G401 (cell line): ENCODE measurements around the gene MAP2. TPM values are rescaled to one million over a fixed set of nuclear protein-coding genes. Genes with fewer than 3 reads are reported as not detected.

ENCODE experiments used
- DNase-seq: peaks from one replicate; pipeline ENCODE4 v3.0.0-alpha.2; 2015; ENCODE audit warnings: low spot score
- in situ Hi-C: cut with HindIII; loops from 2 replicates; pipeline ENCODE4 v1.10.0; 2016; ENCODE audit warnings: low sequenced_read_pairs, mixed read lengths
- total RNA-seq: library from RNA; depleted of rRNA; stranded (reverse); fragments of >200 nt; shearing (Covaris generic); gene quantifications from 2 replicates; pipeline ENCODE4 v1.2.3, GENCODE V29; 2014

MAP2 gene
- total RNA-seq, 1 experiment from 2014 or later: not detected

DNA sequence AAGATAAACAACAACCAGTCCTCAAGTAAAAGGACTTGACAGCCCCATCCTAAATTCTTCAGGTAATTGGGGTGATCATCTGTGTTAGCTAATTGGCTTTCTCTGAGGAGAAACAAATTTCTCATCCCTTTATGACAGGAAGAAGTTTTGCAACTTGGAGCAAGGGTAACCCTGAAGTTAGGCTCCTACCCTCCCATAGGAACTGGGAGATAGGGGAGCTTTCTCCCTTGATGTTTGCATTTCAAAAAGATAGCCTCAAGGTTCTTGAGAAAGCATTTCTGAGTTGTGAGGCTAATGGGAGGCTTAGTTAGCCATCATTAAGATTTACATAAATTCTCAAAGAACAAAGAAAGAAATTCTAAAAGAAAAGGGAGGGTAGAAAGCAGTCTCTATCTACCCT, 95.4 kb downstream of the MAP2 start:
- in situ Hi-C loops: no loop called here
- no peak for DNase-seq

DNA sequence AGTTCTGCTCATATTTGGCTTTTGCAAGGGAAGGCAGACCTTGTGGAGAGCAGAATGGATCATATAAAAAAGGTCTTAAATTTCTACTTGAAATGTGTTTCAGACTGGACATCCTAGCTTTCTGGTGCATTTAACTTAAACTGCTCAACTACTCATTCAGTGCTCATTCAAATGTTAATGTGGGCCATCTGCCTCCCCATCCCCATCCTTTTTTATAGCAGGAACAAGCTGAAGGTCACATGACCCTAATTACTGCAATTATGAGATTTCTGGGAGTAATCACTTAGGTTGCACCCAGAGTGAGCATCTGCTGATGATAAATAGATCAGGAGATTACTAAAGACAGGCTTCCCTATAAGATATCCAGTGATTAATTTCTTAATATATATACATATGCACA, 96.1 kb downstream of the MAP2 start:
- DNase-seq: peak; percentile 31
- in situ Hi-C loops: no loop called here

DNA sequence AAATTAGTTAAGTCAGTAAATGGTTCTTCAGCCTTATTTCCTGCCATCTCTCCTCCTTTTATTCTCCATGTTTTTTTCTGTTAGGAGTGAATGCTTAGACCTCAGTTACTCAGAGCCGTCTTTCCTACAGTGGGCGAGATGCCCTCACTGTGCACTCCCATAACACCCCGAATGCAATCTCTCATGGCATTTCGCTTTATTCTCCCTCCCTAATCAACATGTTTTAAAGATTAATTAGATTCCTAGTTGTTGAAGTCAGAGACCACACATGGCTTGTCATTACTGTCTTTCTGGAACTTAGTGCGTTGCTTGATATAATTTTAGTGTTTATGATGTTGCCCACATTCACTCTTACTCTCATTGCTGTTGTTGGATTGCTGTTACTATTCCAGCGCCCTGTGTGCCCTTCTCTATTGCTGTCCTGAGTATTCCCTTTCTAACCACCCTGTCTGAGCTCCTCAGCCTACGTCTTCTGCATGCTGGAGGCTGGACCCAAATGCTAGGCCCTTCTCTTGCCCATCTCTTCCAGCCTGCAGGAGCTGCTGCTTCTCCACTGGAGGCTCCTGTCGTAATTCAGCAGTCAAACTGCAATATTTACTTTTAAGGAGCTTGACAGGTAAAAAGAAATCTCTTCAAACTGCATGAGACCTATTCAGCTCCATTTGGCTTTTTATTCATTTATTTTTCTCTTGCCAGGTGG, 99.3 kb downstream of the MAP2 start:
- in situ Hi-C loops: no loop called here
- no peak for DNase-seq

DNA sequence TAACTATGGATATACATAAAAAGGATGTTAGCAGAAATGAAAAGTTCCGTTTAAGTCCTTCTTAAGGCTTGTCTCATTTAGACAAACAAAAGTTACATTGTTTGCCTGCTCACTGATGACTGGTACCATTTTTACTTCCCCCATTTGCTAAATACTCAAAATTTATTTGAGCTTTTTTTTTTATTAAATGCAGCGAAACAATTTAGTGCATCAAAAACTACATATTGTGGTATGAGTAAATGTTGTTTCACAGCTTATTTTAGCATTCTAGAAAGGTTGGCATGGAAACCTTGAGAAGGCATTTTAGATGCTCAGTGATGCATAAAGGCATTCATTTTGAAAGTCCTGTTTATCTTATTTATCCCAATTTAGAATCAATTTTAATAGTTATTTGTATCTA, 100.0 kb downstream of the MAP2 start:
- in situ Hi-C loops: no loop called here
- DNase-seq: no peak

DNA sequence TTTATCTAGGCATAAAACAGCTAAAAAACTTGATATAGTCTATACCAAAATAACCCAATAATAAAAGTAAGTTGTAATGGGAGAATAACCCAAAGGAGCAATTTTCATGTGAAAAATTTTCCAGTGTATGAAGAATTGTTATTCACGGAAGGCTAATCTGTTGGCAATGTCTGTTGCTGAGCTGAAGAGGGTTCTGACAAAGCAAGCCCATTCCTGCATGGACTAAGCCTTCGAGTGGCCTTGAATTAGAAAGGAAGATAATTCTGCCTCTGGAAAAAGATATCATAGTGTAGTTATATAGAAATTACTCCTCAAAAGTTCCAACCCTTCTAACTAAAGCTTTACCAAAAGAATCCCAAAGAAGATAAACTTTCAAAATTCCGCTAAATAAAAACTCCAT, 101.5 kb downstream of the MAP2 start:
- in situ Hi-C loops: no loop called here

DNA sequence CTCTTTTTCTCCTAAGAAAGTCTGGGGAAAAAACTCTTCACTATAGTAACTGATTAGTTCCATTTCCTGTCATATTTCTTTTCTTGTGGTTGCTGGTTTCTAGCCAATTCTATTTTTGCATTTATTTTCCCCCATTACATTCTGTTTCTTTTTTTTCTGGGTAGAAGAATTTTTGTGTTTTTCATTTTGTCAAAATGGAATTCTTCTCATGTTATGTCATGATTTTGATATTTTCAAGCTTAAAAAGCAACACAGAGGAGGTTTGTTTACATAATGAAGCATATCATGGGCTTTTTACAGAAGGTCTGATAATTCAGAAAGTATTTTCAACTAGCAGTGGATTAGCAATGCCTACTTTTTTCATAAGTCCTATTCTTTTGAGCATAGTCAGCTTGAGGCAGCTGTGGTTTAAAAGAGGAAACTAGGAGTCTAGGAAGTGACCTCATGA, 102.0 kb downstream of the MAP2 start:
- no peak for DNase-seq
- in situ Hi-C loops: no loop called here

More for the DNA sequence above, 101.5 kb downstream of the MAP2 start:
- no peak for DNase-seq

DNA sequence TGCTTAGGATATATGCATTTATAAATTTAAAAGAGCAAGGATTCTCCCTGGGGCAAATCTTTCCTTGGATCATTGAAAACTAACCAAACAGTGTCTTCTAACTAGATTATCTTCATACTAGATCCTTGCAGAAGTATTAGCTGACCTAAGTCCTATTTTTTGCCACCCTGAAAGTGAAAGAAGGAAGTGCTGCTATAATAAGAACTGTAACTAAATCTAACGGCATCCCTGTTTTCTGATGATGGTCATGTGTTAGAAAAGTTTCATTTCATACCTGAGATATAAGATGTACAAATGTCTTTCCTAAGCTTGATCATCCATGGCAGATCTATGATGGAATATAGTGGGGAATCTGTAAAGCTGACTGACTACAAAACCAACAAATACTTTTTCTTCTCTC, 102.7 kb downstream of the MAP2 start:
- in situ Hi-C loops: no loop called here
- DNase-seq: no peak

DNA sequence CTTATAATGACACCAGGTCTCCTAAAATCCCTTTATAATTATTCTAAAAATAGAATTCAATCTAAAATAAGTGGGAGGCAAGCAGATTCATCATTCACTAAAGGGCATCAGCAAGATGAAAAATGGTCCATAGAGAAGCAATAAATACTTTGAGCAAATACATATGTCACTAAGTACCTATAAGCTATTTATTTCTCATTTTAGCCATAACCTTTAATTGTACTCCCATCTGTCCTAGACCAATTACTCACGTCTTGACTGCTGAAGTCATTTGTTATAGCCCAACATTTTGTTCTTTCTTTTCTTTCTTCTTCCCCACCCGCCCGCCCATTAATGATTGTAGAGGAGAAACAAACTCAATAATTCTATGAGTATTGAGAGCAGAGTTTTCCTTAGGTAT, 105.7 kb downstream of the MAP2 start:
- in situ Hi-C loops: no loop called here
- DNase-seq: no peak

DNA sequence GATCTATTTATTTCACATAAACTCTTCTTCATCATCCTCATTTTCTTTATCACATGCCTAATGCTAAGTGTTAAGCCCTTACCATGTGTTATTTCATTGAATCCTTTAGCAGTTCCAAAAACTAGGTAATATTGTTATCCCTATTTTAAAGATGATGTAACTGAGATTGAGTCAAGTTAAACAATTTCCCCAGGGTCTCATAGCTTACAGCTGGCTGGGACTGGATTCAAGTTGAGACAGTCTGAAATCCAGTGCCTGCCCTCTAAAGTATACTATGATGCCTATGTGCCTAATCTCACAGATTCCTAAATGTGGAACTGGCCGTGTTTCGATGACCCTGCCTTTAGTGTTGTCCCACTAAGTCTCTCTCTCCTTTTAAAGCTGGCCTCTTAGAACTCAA, 108.5 kb downstream of the MAP2 start:
- in situ Hi-C loops: no loop called here
- DNase-seq: no peak

DNA sequence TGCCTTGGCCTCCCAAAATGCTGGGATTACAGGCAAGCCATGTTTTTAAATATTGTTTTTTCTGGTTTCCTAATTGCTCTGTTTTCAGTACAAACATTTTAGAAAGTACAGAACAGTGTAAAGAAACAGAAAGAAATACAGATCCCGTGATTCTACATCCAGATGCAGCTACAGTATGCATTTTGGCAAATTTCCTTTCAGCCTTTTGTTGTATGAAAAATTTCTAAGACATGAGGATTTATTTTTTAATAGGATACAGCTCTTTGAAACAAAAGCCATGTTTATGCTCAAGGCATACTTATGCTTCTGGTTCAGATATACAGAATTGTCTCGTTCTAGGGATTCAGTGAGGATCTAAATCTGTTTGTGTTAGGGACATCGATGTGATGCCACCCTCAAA, 109.5 kb downstream of the MAP2 start:
- DNase-seq: no peak
- in situ Hi-C loops: no loop called here

DNA sequence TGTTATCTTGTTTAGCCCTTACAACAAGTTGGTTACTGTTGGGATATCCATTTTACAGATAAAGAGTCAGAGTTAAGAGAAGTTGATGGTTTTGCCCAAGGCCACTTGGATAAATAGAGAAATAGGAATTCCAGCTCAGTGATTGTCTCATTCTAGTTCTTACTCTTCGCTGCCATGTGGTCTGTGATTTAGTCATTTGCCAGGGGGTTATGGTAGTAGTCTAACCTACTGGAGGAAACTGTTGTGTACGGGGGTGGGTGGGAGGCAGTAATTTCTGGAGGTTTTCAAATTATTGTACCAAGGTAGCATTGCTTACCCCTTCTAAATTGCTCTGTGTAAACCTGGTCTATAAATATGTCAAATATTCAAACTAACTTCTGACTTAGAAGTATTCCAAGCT, 110.4 kb downstream of the MAP2 start:
- in situ Hi-C loops: no loop called here
- no peak for DNase-seq

DNA sequence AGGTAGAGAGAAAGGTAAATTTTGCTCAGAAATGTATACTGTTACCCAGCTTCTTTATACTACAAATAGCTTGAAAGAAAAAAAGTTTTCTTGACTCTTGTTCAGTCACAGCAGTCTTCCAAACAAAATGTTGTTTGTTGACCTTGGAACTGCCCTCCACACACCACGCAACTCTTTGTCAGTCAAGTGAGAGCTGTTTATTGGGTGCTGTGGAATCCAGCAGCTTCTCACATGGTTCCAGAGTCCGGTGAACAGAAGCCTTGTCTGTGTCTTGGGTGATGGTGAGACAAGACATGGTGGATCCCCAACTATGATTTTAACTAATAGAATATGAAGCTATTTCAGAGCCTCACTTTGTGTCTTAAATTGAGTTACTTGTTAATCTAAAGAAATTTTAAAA, 112.5 kb downstream of the MAP2 start:
- in situ Hi-C loops: no loop called here
- DNase-seq: no peak

DNA sequence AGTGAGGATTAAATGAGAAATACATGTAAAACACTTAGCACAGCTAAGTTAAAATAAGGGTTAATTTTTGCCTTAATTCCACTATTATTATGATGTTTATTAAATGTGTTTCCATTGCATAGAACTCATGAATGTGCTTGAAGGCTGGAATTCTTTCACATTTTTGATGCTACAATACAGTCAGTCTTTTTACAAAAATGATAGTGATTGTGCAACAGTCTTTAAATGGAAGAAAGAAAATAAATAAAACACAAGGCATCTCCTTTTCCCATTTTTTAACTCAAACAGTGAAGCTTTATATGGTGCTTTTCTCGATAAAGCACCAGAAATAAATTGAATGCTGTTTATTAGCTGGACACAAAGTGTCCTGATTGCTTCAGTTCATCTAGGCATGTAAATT, 123.9 kb downstream of the MAP2 start:
- in situ Hi-C loops: no loop called here
- no peak for DNase-seq

DNA sequence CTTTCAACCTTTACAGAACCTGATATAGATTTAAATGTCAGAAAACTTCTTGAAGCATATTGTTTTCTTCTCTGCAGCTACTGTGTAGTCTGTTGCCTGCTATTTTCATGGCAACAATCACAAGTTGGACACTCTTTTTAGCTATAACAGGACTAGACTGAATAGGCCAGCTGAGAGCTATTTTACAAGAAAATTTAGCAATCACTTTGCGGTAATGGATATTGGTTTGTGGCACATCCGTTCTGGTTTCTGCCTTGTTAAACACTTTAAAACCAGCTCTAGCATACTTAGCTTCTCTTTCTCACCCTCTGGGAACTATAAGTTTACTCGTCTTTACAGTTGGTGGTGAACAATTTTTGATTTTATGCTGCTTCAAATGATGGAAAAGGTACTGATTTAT, 125.7 kb downstream of the MAP2 start:
- in situ Hi-C loops: no loop called here
- no peak for DNase-seq

DNA sequence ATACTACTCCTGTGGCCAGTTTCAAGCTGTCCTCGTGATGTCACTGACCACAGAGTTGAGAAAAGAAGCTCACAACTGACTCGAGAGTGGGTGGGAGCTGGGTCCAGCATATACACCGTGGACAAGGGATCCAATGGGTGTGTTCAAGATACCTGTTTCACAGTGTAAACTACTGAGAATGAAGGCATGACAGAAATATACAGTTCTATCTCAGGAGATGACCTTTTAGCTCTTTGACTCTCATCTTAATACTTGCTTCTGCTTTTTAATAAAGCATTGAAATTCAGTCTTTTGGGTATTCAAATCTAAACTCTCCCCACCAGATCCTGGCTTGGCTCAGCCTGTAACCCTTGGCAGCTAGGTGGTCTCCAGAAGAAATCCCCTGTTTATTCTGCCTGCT, 130.1 kb downstream of the MAP2 start:
- DNase-seq: no peak
- in situ Hi-C loops: no loop called here

DNA sequence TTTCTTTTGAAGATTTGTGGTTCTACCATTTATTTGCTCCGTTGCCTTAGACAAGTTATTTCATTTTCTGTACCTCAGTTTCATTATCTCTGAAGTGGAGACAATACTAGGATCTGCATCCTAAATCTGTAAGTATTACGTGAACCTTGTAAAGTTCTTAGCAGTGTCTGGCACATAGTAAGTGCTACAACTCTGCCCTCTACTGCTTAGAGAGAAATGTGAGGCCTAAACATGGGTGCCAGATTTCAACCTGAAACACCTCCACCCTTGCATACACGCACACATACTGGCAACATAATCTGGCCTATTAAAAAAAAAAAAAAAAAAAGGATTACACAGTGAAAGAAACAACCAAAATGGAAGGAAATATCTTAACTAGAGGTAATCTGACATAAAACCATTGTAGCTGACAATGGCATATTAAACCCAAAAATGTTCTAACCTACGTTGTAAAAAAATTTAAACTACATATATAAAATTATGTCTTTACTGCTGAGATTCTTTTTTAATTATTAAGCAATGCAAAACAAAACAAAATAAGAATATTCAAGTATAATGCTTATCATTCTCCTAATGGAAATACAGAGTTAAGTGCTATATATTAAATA, 132.6 kb downstream of the MAP2 start:
- peak; percentile 29 for DNase-seq
- in situ Hi-C loops: no loop called here

DNA sequence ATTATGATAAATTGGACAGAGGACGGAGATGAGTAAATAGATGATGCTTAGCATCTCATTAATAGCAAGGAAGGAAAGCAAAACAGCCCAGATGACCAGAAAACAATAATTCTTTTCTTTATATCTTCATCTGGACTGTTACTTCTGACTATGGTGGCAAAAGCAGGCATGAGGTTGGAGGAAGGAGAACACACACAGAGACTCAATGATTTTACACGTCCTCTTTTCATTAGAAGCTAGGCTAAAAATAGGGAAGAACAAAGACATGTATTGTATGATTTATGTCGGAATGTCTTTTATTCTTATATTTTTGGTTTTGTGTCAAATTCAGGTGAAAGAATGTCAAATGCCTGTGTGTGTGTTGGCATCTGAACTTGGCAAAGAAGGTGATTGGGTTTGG, 137.1 kb downstream of the MAP2 start:
- DNase-seq: no peak
- in situ Hi-C loops: no loop called here

DNA sequence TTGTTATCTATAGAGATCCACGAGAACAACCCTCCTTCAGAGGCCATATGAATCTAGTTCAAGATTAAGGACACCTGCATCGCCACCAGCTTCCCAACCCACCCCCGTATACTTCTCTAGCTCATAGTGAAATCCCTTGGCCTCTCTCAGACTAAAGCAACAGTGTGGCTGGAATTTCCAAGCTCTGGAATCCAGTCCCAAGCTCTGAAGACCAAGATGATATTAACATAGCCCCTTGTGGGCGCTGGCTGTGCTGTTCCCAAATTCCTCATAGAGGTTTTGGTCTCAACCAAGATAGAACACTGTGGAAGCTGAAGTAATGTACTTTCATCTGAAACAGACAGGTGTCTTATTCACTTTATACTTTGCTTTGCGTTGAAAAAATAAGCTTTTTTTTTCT, 139.6 kb downstream of the MAP2 start:
- in situ Hi-C loops: no loop called here
- DNase-seq: no peak

DNA sequence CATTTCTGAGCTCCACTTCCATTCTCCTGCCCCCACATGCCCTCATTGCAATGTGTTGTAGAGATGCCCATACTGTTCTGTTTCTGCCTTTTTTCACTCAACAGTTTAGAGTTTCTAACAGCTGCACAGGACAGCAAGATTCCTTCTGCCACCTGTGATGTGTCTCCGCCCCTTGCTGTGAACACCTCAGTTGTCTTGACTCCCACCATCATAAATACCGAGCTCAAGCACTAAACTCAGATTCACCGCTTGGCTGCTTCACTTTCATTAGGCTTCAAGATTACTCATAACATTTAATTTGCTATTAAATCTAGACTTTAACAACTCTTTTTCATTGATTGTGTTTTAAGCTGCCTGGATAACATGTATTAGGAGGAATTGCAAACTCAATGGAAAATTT, 141.0 kb downstream of the MAP2 start:
- in situ Hi-C loops: no loop called here
- DNase-seq: no peak

DNA sequence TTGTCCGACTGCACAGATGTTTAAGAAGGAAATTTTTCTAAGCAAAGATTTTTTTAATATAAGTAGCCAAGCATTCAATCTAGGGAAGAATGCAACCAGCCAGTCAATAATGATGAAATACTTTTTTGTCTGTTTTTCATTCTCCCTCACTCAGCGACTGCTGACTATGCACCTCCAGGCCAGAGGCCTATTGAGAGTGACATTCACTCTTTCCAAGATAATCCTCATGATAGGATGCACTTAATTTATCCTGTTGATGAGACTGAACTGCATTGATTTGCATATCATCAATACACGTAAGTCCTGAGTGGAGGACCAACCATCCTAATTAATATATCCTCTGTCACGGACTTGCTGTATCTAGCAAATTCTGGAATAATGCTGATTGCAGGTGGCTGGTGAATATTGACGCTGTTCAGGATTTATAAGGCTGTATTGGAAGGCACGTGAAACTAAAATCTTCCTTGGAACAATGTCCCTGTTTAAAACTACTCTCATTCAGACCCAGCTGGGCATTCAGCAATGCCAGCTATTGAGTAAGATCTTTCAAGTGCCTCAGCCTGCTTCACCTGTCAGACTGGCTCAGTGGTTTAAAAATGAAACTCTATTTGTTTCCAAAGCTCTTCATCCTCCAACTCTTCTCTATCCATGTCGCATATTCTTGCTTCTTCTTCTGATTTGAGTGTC, 142.2 kb downstream of the MAP2 start:
- in situ Hi-C loops: no loop called here
- DNase-seq: no peak

DNA sequence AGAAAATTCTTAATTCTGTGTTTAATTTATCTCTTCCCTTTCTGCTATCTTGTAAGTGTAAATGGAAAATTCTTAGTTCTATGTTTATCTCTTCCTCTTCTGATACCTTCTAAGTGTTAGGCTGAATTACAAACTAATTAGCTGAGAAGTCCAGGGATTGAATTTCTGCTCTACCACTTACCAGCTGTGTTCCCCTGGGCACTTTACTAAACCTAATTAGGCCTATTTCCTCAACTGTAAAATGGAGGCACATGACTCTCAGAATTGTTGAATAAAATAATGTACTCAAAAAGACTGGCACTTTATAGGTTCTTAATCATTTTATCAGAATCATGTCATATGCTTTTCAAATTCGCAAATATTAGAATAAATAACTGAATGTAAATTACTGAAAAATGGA, 146.3 kb downstream of the MAP2 start:
- DNase-seq: no peak
- in situ Hi-C loops: no loop called here
